Measurements from ENCODE around the gene UGGT1. TPM values are rescaled to one million over a fixed set of nuclear protein-coding genes. Genes with fewer than 3 reads are reported as not detected.

UGGT1 gene
- total and polyA plus RNA-seq, 9 donors: 7.1 to 42.5 (median 22.5) TPM

GRCh38 chr2:128177315-128177714 is 86.3 kb downstream of the UGGT1 start:
- intact Hi-C loops (cut with DNase I): loop anchor here in 1 of 4 donors (10.0 kb wide), 1 partner anchor 137 kb away; the partner anchor contains the start of gene HS6ST1
- no peaks in the 10 kb centered on the region for H3K27me3 ChIP-seq
- H3K4me1 ChIP-seq (ENCODE audit: insufficient read depth): no peaks in the 10 kb centered on the region
- no peak for TF ChIP-seq EP300 (IDR thresholded peaks at IDR 0.05)
- TF ChIP-seq POLR2A (IDR thresholded peaks at IDR 0.05): no peak
- TF ChIP-seq CTCF (IDR thresholded peaks at IDR 0.05): no peak
- H3K4me3 ChIP-seq: no peak overlapping the region
- H3K9me3 ChIP-seq: no peaks in the 10 kb centered on the region
- no peak for DNase-seq
- no peaks in the 10 kb centered on the region for H3K36me3 ChIP-seq
- H3K27ac ChIP-seq: no peak overlapping the region
- WGBS, 3 donors: 94 to 96% (median 95%) methylated on average over 3 of the region's 3 CpGs

GRCh38 chr2:128178149-128178649 is 87.2 kb downstream of the UGGT1 start:
- Histone ChIP-seq H3K27me3 (no peaks in the 10 kb centered on the region), H3K4me3 (no peak overlapping the region), H3K9me3 (no peaks in the 10 kb centered on the region), H3K4me1 (ENCODE audit: insufficient read depth) (no peaks in the 10 kb centered on the region), H3K36me3 (no peaks in the 10 kb centered on the region), H3K27ac (no peak overlapping the region)
- 82 to 89% (median 87%) methylated on average over 8 of the region's 8 CpGs for WGBS, 3 donors
- intact Hi-C loops (cut with DNase I): loop anchor here in 1 of 4 donors (10.0 kb wide), 1 partner anchor 137 kb away; the partner anchor contains the start of gene HS6ST1
- no peak for DNase-seq
- TF ChIP-seq CTCF (IDR thresholded peaks at IDR 0.05) (no peak), POLR2A (IDR thresholded peaks at IDR 0.05) (no peak), EP300 (IDR thresholded peaks at IDR 0.05) (no peak)

- TF ChIP-seq EP300 (IDR thresholded peaks at IDR 0.05) (no peak), CTCF (IDR thresholded peaks at IDR 0.05) (peak; percentile 39 to 61 (median 40))
- no peaks in the 10 kb centered on the region for H3K4me1 ChIP-seq (ENCODE audit: insufficient read depth)
- intact Hi-C loops (cut with DNase I): loop anchor here in 1 of 4 donors (10.0 kb wide), 1 partner anchor 136 kb away; the partner anchor contains the start of gene HS6ST1
- H3K27ac ChIP-seq: no peak overlapping the region
- no peaks in the 10 kb centered on the region for H3K27me3 ChIP-seq
- 41 to 48% (median 45%) methylated on average over 9 of the region's 9 CpGs for WGBS, 3 donors
- H3K4me3 ChIP-seq: no peak overlapping the region
- H3K9me3 ChIP-seq: no peaks in the 10 kb centered on the region
- peak; percentile 38 to 72 (median 60) for DNase-seq
- H3K36me3 ChIP-seq: no peaks in the 10 kb centered on the region
These were observed 87.9 kb downstream of the UGGT1 start for GRCh38 chr2:128178650-128179460.

GRCh38 chr2:128179461-128179755 is 88.4 kb downstream of the UGGT1 start:
- TF ChIP-seq POLR2A (IDR thresholded peaks at IDR 0.05) (no peak), EP300 (IDR thresholded peaks at IDR 0.05) (no peak), CTCF (IDR thresholded peaks at IDR 0.05) (no peak)
- H3K4me3 ChIP-seq: no peak overlapping the region
- intact Hi-C loops (cut with DNase I): loop anchor here in 1 of 4 donors (10.0 kb wide), 1 partner anchor 135 kb away; the partner anchor contains the start of gene HS6ST1
- H3K4me1 ChIP-seq (ENCODE audit: insufficient read depth): no peaks in the 10 kb centered on the region
- H3K27ac ChIP-seq: no peak overlapping the region
- no peak for DNase-seq
- H3K36me3 ChIP-seq: no peaks in the 10 kb centered on the region
- no peaks in the 10 kb centered on the region for H3K9me3 ChIP-seq
- WGBS, 3 donors: 62 to 79% (median 64%) methylated on average over 4 of the region's 4 CpGs
- no peaks in the 10 kb centered on the region for H3K27me3 ChIP-seq
